Suprapubic skin (tissue), 4 donors: Measurements from ENCODE around the gene SVIL.

Source experiments
- CTCF ChIP-seq, 2 donors: fragments of 200-600 bp in 1 of 2; fragments of 450-650 bp in 1 of 2; sonication (generic) in 1 of 2; IDR thresholded peaks; one replicate each; pipeline ENCODE4 v1.5.1; 2016 to 2019; ENCODE audit warnings: antibody characterized with exemption in 2 of 2, mild to moderate bottlenecking in 1 of 2, moderate library complexity in 1 of 2
- EP300 ChIP-seq: sonication (generic); formaldehyde crosslinking; IDR thresholded peaks from one replicate; pipeline ENCODE4 v1.6.1; 2017; ENCODE audit warnings: antibody characterized with exemption
- POLR2A ChIP-seq, 2 donors: fragments of 450-650 bp; IDR thresholded peaks; one replicate each; pipeline ENCODE4 v1.6.1; 2017; ENCODE audit warnings: antibody characterized with exemption in 2 of 2, mild to moderate bottlenecking in 2 of 2, moderate library complexity in 2 of 2
- POLR2AphosphoS5 ChIP-seq, 3 donors: sonication (generic); formaldehyde crosslinking; IDR thresholded peaks; one replicate each; pipeline ENCODE4 v1.6.1; 2017; ENCODE audit warnings: antibody characterized with exemption in 3 of 3

GRCh38 chr10:29486433-29486832 is 148.3 kb downstream of the SVIL start:
- no peak for TF ChIP-seq POLR2A (IDR thresholded peaks at IDR 0.05)
- TF ChIP-seq CTCF (IDR thresholded peaks at IDR 0.05), result no peak
- TF ChIP-seq POLR2AphosphoS5 (IDR thresholded peaks at IDR 0.05), result no peak
- TF ChIP-seq EP300, result no peak
